ENCODE measurements around the gene ARVCF.

Gene ARVCF

GRCh38 chr22:20029550-20030225, 13.1 kb upstream of the ARVCF start:
- no peak for DNase-seq (ENCODE audit: low read depth)

- DNase-seq (ENCODE audit: low read depth) = no peak
Measured at GRCh38 chr22:20028855-20029549, 12.4 kb upstream of the ARVCF start.

- DNase-seq (ENCODE audit: low read depth) = no peak
Measured at GRCh38 chr22:20027966-20028854, 11.6 kb upstream of the ARVCF start.

GRCh38 chr22:20026996-20027601, 10.5 kb upstream of the ARVCF start:
- no peak for DNase-seq (ENCODE audit: low read depth)

- no peak for DNase-seq (ENCODE audit: low read depth)
Measured at GRCh38 chr22:20026204-20026908, 9.7 kb upstream of the ARVCF start.

GRCh38 chr22:20025401-20026203, 9.0 kb upstream of the ARVCF start:
- DNase-seq (ENCODE audit: low read depth) = no peak

- no peak for DNase-seq (ENCODE audit: low read depth)
Measured at GRCh38 chr22:20024650-20025397, 8.2 kb upstream of the ARVCF start.

- no peak for DNase-seq (ENCODE audit: low read depth)
Measured at GRCh38 chr22:20024225-20024624, 7.6 kb upstream of the ARVCF start.

GRCh38 chr22:20022978-20023613, 6.5 kb upstream of the ARVCF start:
- DNase-seq (ENCODE audit: low read depth) = no peak

- DNase-seq (ENCODE audit: low read depth) = no peak
Measured at GRCh38 chr22:20022231-20022977, 5.8 kb upstream of the ARVCF start.

GRCh38 chr22:20021196-20022181, 4.9 kb upstream of the ARVCF start:
- no peak for DNase-seq (ENCODE audit: low read depth)

GRCh38 chr22:20020533-20021195, 4.0 kb upstream of the ARVCF start, which contains the start of gene TANGO2:
Gene TANGO2, plus strand, starts transcription at chr22:20021110. Its CDS starts 15,689 bp downstream, at chr22:20036799.
- DNase-seq (ENCODE audit: low read depth) = peak; percentile 89

- DNase-seq (ENCODE audit: low read depth) = no peak
Measured at GRCh38 chr22:20019661-20020532, 3.3 kb upstream of the ARVCF start.

- DNase-seq (ENCODE audit: low read depth) = no peak
Measured at GRCh38 chr22:20018001-20018400, 1.4 kb upstream of the ARVCF start.

GRCh38 chr22:20017622-20017958, 967 bp upstream of the ARVCF start:
- DNase-seq (ENCODE audit: low read depth) = no peak

Measured in T follicular helper cell (primary cell).